Esophagus squamous epithelium (tissue), 4 donors: Measurements from ENCODE around the gene SPATS2.

ENCODE experiments used
- POLR2A ChIP-seq, 4 donors: fragments of 450-650 bp; IDR thresholded peaks; one replicate each; pipeline ENCODE4 v1.6.1; 2017; ENCODE audit warnings: antibody characterized with exemption in 4 of 4, mild to moderate bottlenecking in 4 of 4, moderate library complexity in 3 of 4
- TF ChIP-seq, protein P1 (sequence below), 6 experiments: fragments of 450-650 bp in 4 of 6; fragments of 200-600 bp in 2 of 6; sonication (generic) in 2 of 6; IDR thresholded peaks; one replicate each; pipeline ENCODE4 v1.5.1; 2016 to 2019; ENCODE audit warnings: antibody characterized with exemption in 6 of 6, mild to moderate bottlenecking in 4 of 6, moderate library complexity in 4 of 6

DNA sequence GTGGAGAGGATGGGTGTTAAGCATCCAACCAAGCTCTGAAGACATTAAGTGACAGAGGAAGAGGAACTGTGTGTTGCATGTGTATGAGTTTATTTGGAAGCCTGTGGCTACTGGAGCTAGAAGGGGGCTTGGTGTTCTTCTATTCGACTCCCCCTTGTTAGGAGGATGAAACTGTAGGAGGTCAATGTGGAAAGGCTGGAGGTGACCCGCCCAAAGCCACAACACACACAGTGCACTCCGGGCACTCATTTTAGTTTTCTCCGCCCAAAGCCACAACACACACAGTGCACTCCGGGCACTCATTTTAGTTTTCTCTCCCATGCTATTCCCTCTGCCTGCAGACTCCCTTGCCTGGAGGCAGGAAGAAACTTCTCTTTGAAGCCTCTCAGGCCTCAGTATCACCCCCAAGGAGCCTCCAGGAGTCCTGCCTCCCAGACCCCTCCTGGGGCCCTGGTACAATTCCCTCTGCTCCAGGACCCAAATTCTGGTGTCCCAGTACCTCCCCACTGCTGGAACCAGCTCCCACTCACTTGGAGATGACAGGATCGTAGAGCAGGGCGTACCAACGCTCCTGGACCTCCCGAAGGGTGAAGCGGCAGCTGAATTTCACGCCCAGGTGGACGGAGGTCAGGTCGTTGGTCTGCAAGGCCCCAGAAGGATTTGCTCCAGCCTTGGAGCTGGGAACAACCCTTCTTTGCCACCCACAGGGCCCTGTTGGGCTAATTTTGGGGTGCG, 196.9 kb downstream of the SPATS2 start:
- no peak for TF ChIP-seq POLR2A (IDR thresholded peaks at IDR 0.05)
- TF ChIP-seq, protein P1, sequence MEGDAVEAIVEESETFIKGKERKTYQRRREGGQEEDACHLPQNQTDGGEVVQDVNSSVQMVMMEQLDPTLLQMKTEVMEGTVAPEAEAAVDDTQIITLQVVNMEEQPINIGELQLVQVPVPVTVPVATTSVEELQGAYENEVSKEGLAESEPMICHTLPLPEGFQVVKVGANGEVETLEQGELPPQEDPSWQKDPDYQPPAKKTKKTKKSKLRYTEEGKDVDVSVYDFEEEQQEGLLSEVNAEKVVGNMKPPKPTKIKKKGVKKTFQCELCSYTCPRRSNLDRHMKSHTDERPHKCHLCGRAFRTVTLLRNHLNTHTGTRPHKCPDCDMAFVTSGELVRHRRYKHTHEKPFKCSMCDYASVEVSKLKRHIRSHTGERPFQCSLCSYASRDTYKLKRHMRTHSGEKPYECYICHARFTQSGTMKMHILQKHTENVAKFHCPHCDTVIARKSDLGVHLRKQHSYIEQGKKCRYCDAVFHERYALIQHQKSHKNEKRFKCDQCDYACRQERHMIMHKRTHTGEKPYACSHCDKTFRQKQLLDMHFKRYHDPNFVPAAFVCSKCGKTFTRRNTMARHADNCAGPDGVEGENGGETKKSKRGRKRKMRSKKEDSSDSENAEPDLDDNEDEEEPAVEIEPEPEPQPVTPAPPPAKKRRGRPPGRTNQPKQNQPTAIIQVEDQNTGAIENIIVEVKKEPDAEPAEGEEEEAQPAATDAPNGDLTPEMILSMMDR (IDR thresholded peaks at IDR 0.05) = no peak
